WTC11 (cell line): Measurements from ENCODE around the gene NAALADL2. TPM values are rescaled to one million over a fixed set of nuclear protein-coding genes. Genes with fewer than 3 reads are reported as not detected.
"Not testable (repeated sequence)": the region's sequence is repeated elsewhere in the genome, so short reads cannot be mapped to it uniquely, and the experiment has no call there.

ENCODE experiments used
- ATAC-seq: fragments of 200-7000 bp; cut with Tn5 transposase; 2 replicates; pipeline ENCODE4 v1.10.0; 2021; ENCODE audit warnings: mild to moderate bottlenecking, moderate library complexity
- CTCF ChIA-PET: fragments of 300-600 bp; sonication (Branson Sonifier 250); formaldehyde crosslinking; loops from one replicate; lab custom pipeline; 2021; ENCODE audit warnings: antibody characterized with exemption; lab: Charles Lee
- POLR2A ChIA-PET: fragments of 350-600 bp; sonication (Branson Sonifier 250); formaldehyde crosslinking; loops from one replicate; lab custom pipeline; 2021; ENCODE audit warnings: antibody characterized with exemption; lab: Charles Lee
- DNase-seq: peaks from one replicate; pipeline ENCODE4 v3.0.0; 2021; ENCODE audit warnings: low spot score
- H3K27ac Mint-ChIP-seq: 2 replicates; pipeline ENCODE4 v1.8.0; 2021; ENCODE audit warnings: mixed read lengths
- H3K27me3 Mint-ChIP-seq: 2 replicates; pipeline ENCODE4 v1.8.0; 2021; ENCODE audit warnings: low read depth, mild to moderate bottlenecking, moderate library complexity, mixed read lengths
- H3K36me3 Mint-ChIP-seq: 2 replicates; pipeline ENCODE4 v1.8.0; 2021; ENCODE audit warnings: mixed read lengths
- H3K4me1 Mint-ChIP-seq: 2 replicates; pipeline ENCODE4 v1.8.0; 2022; ENCODE audit warnings: mixed read lengths
- H3K4me3 Mint-ChIP-seq: 2 replicates; pipeline ENCODE4 v1.8.0; 2021; ENCODE audit warnings: mild to moderate bottlenecking, moderate library complexity, mixed read lengths
- H3K9me3 Mint-ChIP-seq: 2 replicates; pipeline ENCODE4 v1.8.0; 2021; ENCODE audit warnings: mixed read lengths
- ELF4 ChIP-seq: sonication (generic); formaldehyde crosslinking; IDR thresholded peaks from 2 replicates; pipeline ENCODE4 v1.8.1; 2022; ENCODE audit warnings: low read depth, mild to moderate bottlenecking, moderate library complexity, missing genetic modification reagents
- FOXJ3 ChIP-seq: sonication (generic); formaldehyde crosslinking; IDR thresholded peaks from 2 replicates; pipeline ENCODE4 v1.9.0; 2021; ENCODE audit warnings: missing genetic modification reagents, mild to moderate bottlenecking, borderline replicate concordance
- FOXK1 ChIP-seq: sonication (generic); formaldehyde crosslinking; IDR thresholded peaks from 2 replicates; pipeline ENCODE4 v1.8.0; 2022; ENCODE audit warnings: mild to moderate bottlenecking, moderate library complexity, missing genetic modification reagents
- GRHL2 ChIP-seq: fragments of 250-450 bp; sonication (Bioruptor Pico); IDR thresholded peaks from 2 replicates; pipeline ENCODE4 v1.8.0; 2022; ENCODE audit warnings: mild to moderate bottlenecking, moderate library complexity; ENCODE audit not compliant: insufficient replicate concordance, severe bottlenecking
- IRF2 ChIP-seq: sonication (generic); formaldehyde crosslinking; IDR thresholded peaks from 2 replicates; pipeline ENCODE4 v1.8.0; 2022; ENCODE audit warnings: low read depth, missing genetic modification reagents, borderline replicate concordance
- NFATC4 ChIP-seq: fragments of 250-450 bp; sonication (Bioruptor Pico); IDR thresholded peaks from 2 replicates; pipeline ENCODE4 v1.9.0; 2021; ENCODE audit warnings: mild to moderate bottlenecking
- NR3C1 ChIP-seq: sonication (generic); formaldehyde crosslinking; conservative IDR thresholded peaks from 2 replicates; pipeline ENCODE4 v1.8.1; 2023; ENCODE audit warnings: low read depth, mild to moderate bottlenecking, missing genetic modification reagents
- PRRX2 ChIP-seq: fragments of 250-450 bp; sonication (Bioruptor Pico); IDR thresholded peaks from 2 replicates; pipeline ENCODE4 v1.8.0; 2021; ENCODE audit warnings: mild to moderate bottlenecking
- SOX15 ChIP-seq: fragments of 250-450 bp; sonication (Bioruptor Pico); IDR thresholded peaks from 2 replicates; pipeline ENCODE4 v1.9.0; 2021; ENCODE audit warnings: mild to moderate bottlenecking
- TEAD1 ChIP-seq: sonication (generic); formaldehyde crosslinking; IDR thresholded peaks from 2 replicates; pipeline ENCODE4 v1.8.0; 2022; ENCODE audit warnings: mild to moderate bottlenecking, missing genetic modification reagents
- ZNF121 ChIP-seq: sonication (generic); formaldehyde crosslinking; IDR thresholded peaks from 2 replicates; pipeline ENCODE4 v1.8.0; 2023; ENCODE audit warnings: missing genetic modification reagents
- ZNF138 ChIP-seq: sonication (generic); formaldehyde crosslinking; conservative IDR thresholded peaks from 2 replicates; pipeline ENCODE4 v1.8.1; 2022; ENCODE audit warnings: mild to moderate bottlenecking, moderate library complexity, missing genetic modification reagents
- ZNF396 ChIP-seq: fragments of 250-450 bp; sonication (Bioruptor Pico); IDR thresholded peaks from 2 replicates; pipeline ENCODE4 v1.8.0; 2021; ENCODE audit warnings: mild to moderate bottlenecking, moderate library complexity, borderline replicate concordance
- ZNF423 ChIP-seq: fragments of 250-450 bp; sonication (Bioruptor Pico); IDR thresholded peaks from 2 replicates; pipeline ENCODE4 v2.1.2; 2022; ENCODE audit warnings: mild to moderate bottlenecking, moderate library complexity
- total RNA-seq: library from RNA; stranded (reverse); gene quantifications from 3 replicates; pipeline ENCODE4 v1.2.3, GENCODE V29; 2021
- TF ChIP-seq, protein P1 (sequence below): fragments of 250-450 bp; sonication (Bioruptor Pico); IDR thresholded peaks from 2 replicates; pipeline ENCODE4 v2.1.2; 2022; ENCODE audit warnings: mild to moderate bottlenecking, moderate library complexity
- TF ChIP-seq, protein P2 (sequence below): sonication (generic); formaldehyde crosslinking; IDR thresholded peaks from 2 replicates; pipeline ENCODE4 v1.8.1; 2023; ENCODE audit warnings: mild to moderate bottlenecking, missing genetic modification reagents
- TF ChIP-seq, protein P3 (sequence below): sonication (generic); formaldehyde crosslinking; IDR thresholded peaks from 2 replicates; pipeline ENCODE4 v1.8.0; 2022; ENCODE audit warnings: missing genetic modification reagents
- TF ChIP-seq, protein P4 (sequence below): sonication (generic); formaldehyde crosslinking; IDR thresholded peaks from 2 replicates; pipeline ENCODE4 v1.8.0; 2022; ENCODE audit warnings: mild to moderate bottlenecking, missing genetic modification reagents
- TF ChIP-seq, protein P5 (sequence below): sonication (generic); formaldehyde crosslinking; IDR thresholded peaks from 2 replicates; pipeline ENCODE4 v1.8.1; 2022; ENCODE audit warnings: low read depth, mild to moderate bottlenecking, moderate library complexity, missing genetic modification reagents, borderline replicate concordance

The NAALADL2 gene
- total RNA-seq, 1 experiment from 2014 or later = 1.2 TPM

DNA sequence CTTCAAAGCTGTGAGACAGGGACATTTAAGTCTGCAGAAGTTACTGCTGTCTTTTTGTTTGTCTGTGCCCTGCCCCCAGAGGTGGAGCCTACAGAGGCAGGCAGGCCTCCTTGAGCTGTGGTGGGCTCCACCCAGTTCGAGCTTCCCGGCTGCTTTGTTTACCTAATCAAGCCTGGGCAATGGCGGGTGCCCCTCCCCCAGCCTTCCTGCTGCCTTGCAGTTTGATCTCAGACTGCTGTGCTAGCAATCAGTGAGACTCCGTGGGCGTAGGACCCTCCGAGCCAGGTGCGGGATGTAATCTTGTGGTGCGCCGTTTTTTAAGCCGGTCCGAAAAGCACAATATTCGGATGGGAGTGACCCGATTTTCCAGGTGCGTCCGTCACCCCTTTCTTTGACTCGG lies 928.0 kb downstream of the NAALADL2 start:
- H3K27me3 Mint-ChIP-seq, POLR2A ChIA-PET, ATAC-seq, H3K27ac Mint-ChIP-seq, H3K9me3 Mint-ChIP-seq: not testable (repeated sequence)
- Mint-ChIP-seq H3K4me1 (peaks cover 13% of the 10 kb centered on the region), H3K36me3 (peaks cover 10% of the 10 kb centered on the region), H3K4me3 (0 out of 2 replicates have a peak overlapping the region, but pooled peaks have one; percentile 22)
- CTCF ChIA-PET = interaction anchor here (0.9 kb wide), 1 partner anchor 153 kb away, joined by 3 read pairs; no protein-coding TSS in a partner anchor
- DNase-seq = peak; percentile 63
- TF ChIP-seq FOXK1 (CRISPR knock-in tag) = 0 out of 2 replicates have a peak, but pooled peaks have one; percentile 34

DNA sequence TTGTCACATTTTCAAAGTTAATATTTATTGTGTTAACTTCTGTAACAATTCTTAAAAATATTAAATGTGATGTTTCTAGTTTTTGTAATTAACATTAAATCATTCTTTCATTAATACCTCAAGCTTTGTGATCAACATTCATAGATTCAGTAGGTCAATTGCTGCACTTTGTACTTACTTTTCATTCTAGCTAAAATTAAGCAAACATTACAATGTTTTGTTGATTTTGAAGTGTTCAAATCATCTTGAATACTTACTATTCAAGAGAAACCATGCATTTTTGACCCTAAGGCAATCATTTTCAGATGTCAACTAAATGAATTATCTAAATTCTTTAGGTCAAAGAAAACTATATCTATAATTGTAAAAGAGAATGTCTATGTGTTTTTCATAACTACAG lies 933.1 kb downstream of the NAALADL2 start:
- H3K27ac Mint-ChIP-seq = no peak overlapping the region
- no peak for TF ChIP-seq NFATC4 (CRISPR knock-in tag)
- no peak for TF ChIP-seq ELF4 (CRISPR knock-in tag)
- TF ChIP-seq, protein P1, sequence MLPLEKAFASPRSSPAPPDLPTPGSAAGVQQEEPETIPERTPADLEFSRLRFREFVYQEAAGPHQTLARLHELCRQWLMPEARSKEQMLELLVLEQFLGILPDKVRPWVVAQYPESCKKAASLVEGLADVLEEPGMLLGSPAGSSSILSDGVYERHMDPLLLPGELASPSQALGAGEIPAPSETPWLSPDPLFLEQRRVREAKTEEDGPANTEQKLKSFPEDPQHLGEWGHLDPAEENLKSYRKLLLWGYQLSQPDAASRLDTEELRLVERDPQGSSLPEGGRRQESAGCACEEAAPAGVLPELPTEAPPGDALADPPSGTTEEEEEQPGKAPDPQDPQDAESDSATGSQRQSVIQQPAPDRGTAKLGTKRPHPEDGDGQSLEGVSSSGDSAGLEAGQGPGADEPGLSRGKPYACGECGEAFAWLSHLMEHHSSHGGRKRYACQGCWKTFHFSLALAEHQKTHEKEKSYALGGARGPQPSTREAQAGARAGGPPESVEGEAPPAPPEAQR (CRISPR knock-in tag) = no peak
- TF ChIP-seq, protein P2, sequence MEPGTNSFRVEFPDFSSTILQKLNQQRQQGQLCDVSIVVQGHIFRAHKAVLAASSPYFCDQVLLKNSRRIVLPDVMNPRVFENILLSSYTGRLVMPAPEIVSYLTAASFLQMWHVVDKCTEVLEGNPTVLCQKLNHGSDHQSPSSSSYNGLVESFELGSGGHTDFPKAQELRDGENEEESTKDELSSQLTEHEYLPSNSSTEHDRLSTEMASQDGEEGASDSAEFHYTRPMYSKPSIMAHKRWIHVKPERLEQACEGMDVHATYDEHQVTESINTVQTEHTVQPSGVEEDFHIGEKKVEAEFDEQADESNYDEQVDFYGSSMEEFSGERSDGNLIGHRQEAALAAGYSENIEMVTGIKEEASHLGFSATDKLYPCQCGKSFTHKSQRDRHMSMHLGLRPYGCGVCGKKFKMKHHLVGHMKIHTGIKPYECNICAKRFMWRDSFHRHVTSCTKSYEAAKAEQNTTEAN = no peak
- TF ChIP-seq, protein P3, sequence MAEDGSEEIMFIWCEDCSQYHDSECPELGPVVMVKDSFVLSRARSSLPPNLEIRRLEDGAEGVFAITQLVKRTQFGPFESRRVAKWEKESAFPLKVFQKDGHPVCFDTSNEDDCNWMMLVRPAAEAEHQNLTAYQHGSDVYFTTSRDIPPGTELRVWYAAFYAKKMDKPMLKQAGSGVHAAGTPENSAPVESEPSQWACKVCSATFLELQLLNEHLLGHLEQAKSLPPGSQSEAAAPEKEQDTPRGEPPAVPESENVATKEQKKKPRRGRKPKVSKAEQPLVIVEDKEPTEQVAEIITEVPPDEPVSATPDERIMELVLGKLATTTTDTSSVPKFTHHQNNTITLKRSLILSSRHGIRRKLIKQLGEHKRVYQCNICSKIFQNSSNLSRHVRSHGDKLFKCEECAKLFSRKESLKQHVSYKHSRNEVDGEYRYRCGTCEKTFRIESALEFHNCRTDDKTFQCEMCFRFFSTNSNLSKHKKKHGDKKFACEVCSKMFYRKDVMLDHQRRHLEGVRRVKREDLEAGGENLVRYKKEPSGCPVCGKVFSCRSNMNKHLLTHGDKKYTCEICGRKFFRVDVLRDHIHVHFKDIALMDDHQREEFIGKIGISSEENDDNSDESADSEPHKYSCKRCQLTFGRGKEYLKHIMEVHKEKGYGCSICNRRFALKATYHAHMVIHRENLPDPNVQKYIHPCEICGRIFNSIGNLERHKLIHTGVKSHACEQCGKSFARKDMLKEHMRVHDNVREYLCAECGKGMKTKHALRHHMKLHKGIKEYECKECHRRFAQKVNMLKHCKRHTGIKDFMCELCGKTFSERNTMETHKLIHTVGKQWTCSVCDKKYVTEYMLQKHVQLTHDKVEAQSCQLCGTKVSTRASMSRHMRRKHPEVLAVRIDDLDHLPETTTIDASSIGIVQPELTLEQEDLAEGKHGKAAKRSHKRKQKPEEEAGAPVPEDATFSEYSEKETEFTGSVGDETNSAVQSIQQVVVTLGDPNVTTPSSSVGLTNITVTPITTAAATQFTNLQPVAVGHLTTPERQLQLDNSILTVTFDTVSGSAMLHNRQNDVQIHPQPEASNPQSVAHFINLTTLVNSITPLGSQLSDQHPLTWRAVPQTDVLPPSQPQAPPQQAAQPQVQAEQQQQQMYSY (CRISPR knock-in tag) = no peak
- no peak for TF ChIP-seq PRRX2 (CRISPR knock-in tag)
- no peak for TF ChIP-seq FOXJ3 (CRISPR knock-in tag)
- no peak for TF ChIP-seq ZNF138 (CRISPR knock-in tag)
- no peak for TF ChIP-seq GRHL2 (CRISPR knock-in tag)
- TF ChIP-seq, protein P4, sequence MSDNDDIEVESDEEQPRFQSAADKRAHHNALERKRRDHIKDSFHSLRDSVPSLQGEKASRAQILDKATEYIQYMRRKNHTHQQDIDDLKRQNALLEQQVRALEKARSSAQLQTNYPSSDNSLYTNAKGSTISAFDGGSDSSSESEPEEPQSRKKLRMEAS (CRISPR knock-in tag) = no peak
- no peak for TF ChIP-seq SOX15 (CRISPR knock-in tag)
- no peak for TF ChIP-seq NR3C1 (CRISPR knock-in tag)
- no peak for TF ChIP-seq ZNF396 (CRISPR knock-in tag)
- TF ChIP-seq TEAD1 = no peak
- TF ChIP-seq, protein P5, sequence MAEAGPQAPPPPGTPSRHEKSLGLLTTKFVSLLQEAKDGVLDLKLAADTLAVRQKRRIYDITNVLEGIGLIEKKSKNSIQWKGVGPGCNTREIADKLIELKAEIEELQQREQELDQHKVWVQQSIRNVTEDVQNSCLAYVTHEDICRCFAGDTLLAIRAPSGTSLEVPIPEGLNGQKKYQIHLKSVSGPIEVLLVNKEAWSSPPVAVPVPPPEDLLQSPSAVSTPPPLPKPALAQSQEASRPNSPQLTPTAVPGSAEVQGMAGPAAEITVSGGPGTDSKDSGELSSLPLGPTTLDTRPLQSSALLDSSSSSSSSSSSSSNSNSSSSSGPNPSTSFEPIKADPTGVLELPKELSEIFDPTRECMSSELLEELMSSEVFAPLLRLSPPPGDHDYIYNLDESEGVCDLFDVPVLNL (CRISPR knock-in tag) = no peak
- TF ChIP-seq ZNF121 (CRISPR knock-in tag) = no peak
- no peak for TF ChIP-seq ZNF423 (CRISPR knock-in tag)
- TF ChIP-seq IRF2 (CRISPR knock-in tag) = no peak
- POLR2A ChIA-PET = no interaction called here
- H3K36me3 Mint-ChIP-seq = peaks cover 4% of the 10 kb centered on the region
- H3K27me3 Mint-ChIP-seq = no peaks in the 10 kb centered on the region
- H3K4me1 Mint-ChIP-seq = peaks cover 17% of the 10 kb centered on the region
- H3K9me3 Mint-ChIP-seq = peaks cover 10% of the 10 kb centered on the region
- CTCF ChIA-PET = no interaction called here
- ATAC-seq (no peak), DNase-seq (no peak)
- no peak overlapping the region for H3K4me3 Mint-ChIP-seq
